ENCODE results near the gene STXBP3.
A peak's percentile ranks its signal among the peaks of the same experiment; 100 is the strongest.
"Not testable (repeated sequence)": the region's sequence is repeated elsewhere in the genome, so short reads cannot be mapped to it uniquely, and the experiment has no call there.

STXBP3 gene

GRCh38 chr1:108749081-108749480 is 2.6 kb downstream of the STXBP3 start:
- Mint-ChIP-seq H3K4me1 (peaks cover 22% of the 10 kb centered on the region), H3K36me3 (peaks cover 6% of the 10 kb centered on the region), H3K27ac (peak overlapping the region; percentile 24), H3K27me3 (no peaks in the 10 kb centered on the region), H3K4me3 (no peak overlapping the region), H3K9me3 (no peaks in the 10 kb centered on the region)
- ATAC-seq (ENCODE audit: low read depth) = no peak
- no peak for DNase-seq (ENCODE audit: low spot score in 2 of 2)

GRCh38 chr1:108750476-108751181 is 4.2 kb downstream of the STXBP3 start:
- H3K4me1 Mint-ChIP-seq = peaks cover 22% of the 10 kb centered on the region
- DNase-seq (ENCODE audit: low spot score in 2 of 2) = no peak
- no peaks in the 10 kb centered on the region for H3K9me3 Mint-ChIP-seq
- peaks cover 6% of the 10 kb centered on the region for H3K36me3 Mint-ChIP-seq
- H3K4me3 Mint-ChIP-seq = no peak overlapping the region
- no peak for ATAC-seq (ENCODE audit: low read depth)
- peak overlapping the region; percentile 67 for H3K27ac Mint-ChIP-seq
- no peaks in the 10 kb centered on the region for H3K27me3 Mint-ChIP-seq

- DNase-seq (ENCODE audit: low spot score in 2 of 2) (no peak), ATAC-seq (ENCODE audit: low read depth) (no peak)
- peaks cover 8% of the 10 kb centered on the region for H3K36me3 Mint-ChIP-seq
- H3K27ac Mint-ChIP-seq = no peak overlapping the region
- H3K9me3 Mint-ChIP-seq = no peaks in the 10 kb centered on the region
- H3K4me3 Mint-ChIP-seq = no peak overlapping the region
- H3K4me1 Mint-ChIP-seq = peaks cover 13% of the 10 kb centered on the region
- H3K27me3 Mint-ChIP-seq = no peaks in the 10 kb centered on the region
Measured at GRCh38 chr1:108753363-108753762, 6.9 kb downstream of the STXBP3 start.

GRCh38 chr1:108758796-108759195 is 12.3 kb downstream of the STXBP3 start:
- Mint-ChIP-seq H3K36me3 (peaks cover 16% of the 10 kb centered on the region), H3K27ac (no peak overlapping the region), H3K9me3 (no peaks in the 10 kb centered on the region), H3K4me3 (no peak overlapping the region), H3K27me3 (no peaks in the 10 kb centered on the region), H3K4me1 (no peaks in the 10 kb centered on the region)
- no peak for DNase-seq (ENCODE audit: low spot score in 2 of 2)
- no peak for ATAC-seq (ENCODE audit: low read depth)

GRCh38 chr1:108767115-108767514 is 20.6 kb downstream of the STXBP3 start:
- no peaks in the 10 kb centered on the region for H3K9me3 Mint-ChIP-seq
- H3K27ac Mint-ChIP-seq = no peak overlapping the region
- H3K27me3 Mint-ChIP-seq = no peaks in the 10 kb centered on the region
- no peaks in the 10 kb centered on the region for H3K4me1 Mint-ChIP-seq
- DNase-seq (ENCODE audit: low spot score in 2 of 2) = no peak
- H3K4me3 Mint-ChIP-seq = no peak overlapping the region
- ATAC-seq (ENCODE audit: low read depth) = no peak
- H3K36me3 Mint-ChIP-seq = peaks cover 31% of the 10 kb centered on the region

GRCh38 chr1:108767708-108768107 is 21.2 kb downstream of the STXBP3 start:
- DNase-seq (ENCODE audit: low spot score in 2 of 2) = no peak
- Mint-ChIP-seq H3K27ac (no peak overlapping the region), H3K4me3 (no peak overlapping the region), H3K27me3 (no peaks in the 10 kb centered on the region), H3K36me3 (peaks cover 29% of the 10 kb centered on the region), H3K4me1 (no peaks in the 10 kb centered on the region), H3K9me3 (no peaks in the 10 kb centered on the region)
- ATAC-seq (ENCODE audit: low read depth) = no peak

- no peak for ATAC-seq (ENCODE audit: low read depth)
- H3K36me3 Mint-ChIP-seq = peaks cover 36% of the 10 kb centered on the region
- no peaks in the 10 kb centered on the region for H3K27me3 Mint-ChIP-seq
- no peaks in the 10 kb centered on the region for H3K4me1 Mint-ChIP-seq
- no peak overlapping the region for H3K4me3 Mint-ChIP-seq
- DNase-seq (ENCODE audit: low spot score in 2 of 2) = no peak
- H3K9me3 Mint-ChIP-seq = no peaks in the 10 kb centered on the region
- H3K27ac Mint-ChIP-seq = no peak overlapping the region
Measured at GRCh38 chr1:108777839-108778238, 31.4 kb downstream of the STXBP3 start.

GRCh38 chr1:108779455-108779854 is 33.0 kb downstream of the STXBP3 start:
- Mint-ChIP-seq H3K9me3 (peaks cover 4% of the 10 kb centered on the region), H3K4me1 (no peaks in the 10 kb centered on the region), H3K27ac (no peak overlapping the region), H3K27me3 (no peaks in the 10 kb centered on the region), H3K4me3 (no peak overlapping the region), H3K36me3 (peaks cover 47% of the 10 kb centered on the region)
- no peak for DNase-seq (ENCODE audit: low spot score in 2 of 2)
- no peak for ATAC-seq (ENCODE audit: low read depth)

- Mint-ChIP-seq H3K27me3 (no peaks in the 10 kb centered on the region), H3K27ac (no peak overlapping the region), H3K36me3 (peaks cover 54% of the 10 kb centered on the region), H3K4me3 (no peak overlapping the region), H3K9me3 (peaks cover 11% of the 10 kb centered on the region), H3K4me1 (no peaks in the 10 kb centered on the region)
- DNase-seq (ENCODE audit: low spot score in 2 of 2) (no peak), ATAC-seq (ENCODE audit: low read depth) (no peak)
Measured at GRCh38 chr1:108780937-108781574, 34.6 kb downstream of the STXBP3 start.

GRCh38 chr1:108781575-108781944 is 35.1 kb downstream of the STXBP3 start:
- not testable (repeated sequence) for H3K4me1 Mint-ChIP-seq; DNase-seq (ENCODE audit: low spot score in 2 of 2); H3K4me3 Mint-ChIP-seq; H3K27me3 Mint-ChIP-seq; ATAC-seq (ENCODE audit: low read depth); H3K27ac Mint-ChIP-seq
- Mint-ChIP-seq H3K9me3 (peaks cover 11% of the 10 kb centered on the region), H3K36me3 (peaks cover 55% of the 10 kb centered on the region)

- H3K27ac Mint-ChIP-seq = no peak overlapping the region
- peaks cover 60% of the 10 kb centered on the region for H3K36me3 Mint-ChIP-seq
- H3K9me3 Mint-ChIP-seq = peaks cover 11% of the 10 kb centered on the region
- H3K4me1 Mint-ChIP-seq = no peaks in the 10 kb centered on the region
- no peak for DNase-seq (ENCODE audit: low spot score in 2 of 2)
- no peak overlapping the region for H3K4me3 Mint-ChIP-seq
- no peaks in the 10 kb centered on the region for H3K27me3 Mint-ChIP-seq
- ATAC-seq (ENCODE audit: low read depth) = no peak
Measured at GRCh38 chr1:108785264-108785663, 38.8 kb downstream of the STXBP3 start.

GRCh38 chr1:108785880-108786279 is 39.4 kb downstream of the STXBP3 start:
- ATAC-seq (ENCODE audit: low read depth) (no peak), DNase-seq (ENCODE audit: low spot score in 2 of 2) (no peak)
- H3K9me3 Mint-ChIP-seq = peaks cover 14% of the 10 kb centered on the region
- peaks cover 61% of the 10 kb centered on the region for H3K36me3 Mint-ChIP-seq
- no peak overlapping the region for H3K27ac Mint-ChIP-seq
- no peak overlapping the region for H3K4me3 Mint-ChIP-seq
- H3K4me1 Mint-ChIP-seq = no peaks in the 10 kb centered on the region
- H3K27me3 Mint-ChIP-seq = no peaks in the 10 kb centered on the region

GRCh38 chr1:108791790-108792189 is 45.3 kb downstream of the STXBP3 start:
- Mint-ChIP-seq H3K27ac (no peak overlapping the region), H3K36me3 (peaks cover 50% of the 10 kb centered on the region), H3K4me1 (no peaks in the 10 kb centered on the region), H3K27me3 (no peaks in the 10 kb centered on the region), H3K4me3 (no peak overlapping the region), H3K9me3 (peaks cover 13% of the 10 kb centered on the region)
- DNase-seq (ENCODE audit: low spot score in 2 of 2) (no peak), ATAC-seq (ENCODE audit: low read depth) (no peak)

- H3K27ac Mint-ChIP-seq = no peak overlapping the region
- H3K36me3 Mint-ChIP-seq = peaks cover 47% of the 10 kb centered on the region
- no peak for ATAC-seq (ENCODE audit: low read depth)
- H3K27me3 Mint-ChIP-seq = no peaks in the 10 kb centered on the region
- no peaks in the 10 kb centered on the region for H3K4me1 Mint-ChIP-seq
- DNase-seq (ENCODE audit: low spot score in 2 of 2) = no peak
- H3K9me3 Mint-ChIP-seq = peaks cover 13% of the 10 kb centered on the region
- H3K4me3 Mint-ChIP-seq = no peak overlapping the region
Measured at GRCh38 chr1:108792420-108792819, 45.9 kb downstream of the STXBP3 start.

- Mint-ChIP-seq H3K4me3 (no peak overlapping the region), H3K9me3 (no peaks in the 10 kb centered on the region), H3K27me3 (no peaks in the 10 kb centered on the region), H3K4me1 (no peaks in the 10 kb centered on the region), H3K27ac (peak overlapping the region; percentile 88), H3K36me3 (peaks cover 37% of the 10 kb centered on the region)
- no peak for DNase-seq (ENCODE audit: low spot score in 2 of 2)
- no peak for ATAC-seq (ENCODE audit: low read depth)
Measured at GRCh38 chr1:108799001-108799400, 52.5 kb downstream of the STXBP3 start.
